ENCODE measurements around the gene ABCB11. TPM values are rescaled to one million over a fixed set of nuclear protein-coding genes. Genes with fewer than 3 reads are reported as not detected.

ABCB11 gene
- total and polyA plus RNA-seq, 2 donors from 2014 or later = 0.03 TPM; not detected in 1

DNA sequence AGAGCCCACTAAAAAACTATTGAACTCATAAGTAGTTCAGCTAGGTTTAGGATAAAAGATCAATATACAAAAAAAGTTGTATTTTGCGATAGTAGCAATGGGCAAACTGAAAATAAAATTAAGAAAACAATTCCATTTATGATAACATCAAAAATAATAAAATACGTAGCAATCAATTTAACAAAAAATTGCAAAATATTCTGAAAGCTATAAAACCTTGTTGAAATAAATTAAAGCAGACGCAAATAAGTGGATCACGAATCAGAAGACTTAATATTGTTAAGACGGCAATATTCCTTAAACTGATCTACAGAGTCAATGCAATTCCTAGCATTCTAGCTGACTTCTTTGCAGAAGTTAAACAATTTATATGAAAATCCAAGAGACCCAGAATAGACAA is 24.5 kb downstream of the ABCB11 start:
- DNase-seq (no peak), FAIRE-seq (no peak)
- Histone ChIP-seq H3K4me1 (ENCODE audit: control insufficient read depth in 2 of 3, insufficient read depth in 2 of 3, low read depth in 1 of 3, low read length in 3 of 3) (no peaks in the 10 kb centered on the region), H3K4me3 (ENCODE audit: low read length in 3 of 3) (no peak overlapping the region), H3K9ac (ENCODE audit: low read length in 3 of 3) (no peak overlapping the region), H3K36me3 (ENCODE audit: control insufficient read depth in 2 of 3, insufficient read depth in 3 of 3, low read length in 3 of 3) (no peaks in the 10 kb centered on the region), H3K27me3 (ENCODE audit: control insufficient read depth, insufficient read depth, low read length) (no peaks in the 10 kb centered on the region), H3K9me3 (ENCODE audit: control insufficient read depth in 2 of 3, insufficient read depth in 1 of 3, low read length in 3 of 3) (peaks cover 0 to 2% (median 0%) of the 10 kb centered on the region in 3 donors), H3K27ac (ENCODE audit: low read depth in 2 of 2, low read length in 2 of 2) (no peak overlapping the region)
- TF ChIP-seq, protein P1, sequence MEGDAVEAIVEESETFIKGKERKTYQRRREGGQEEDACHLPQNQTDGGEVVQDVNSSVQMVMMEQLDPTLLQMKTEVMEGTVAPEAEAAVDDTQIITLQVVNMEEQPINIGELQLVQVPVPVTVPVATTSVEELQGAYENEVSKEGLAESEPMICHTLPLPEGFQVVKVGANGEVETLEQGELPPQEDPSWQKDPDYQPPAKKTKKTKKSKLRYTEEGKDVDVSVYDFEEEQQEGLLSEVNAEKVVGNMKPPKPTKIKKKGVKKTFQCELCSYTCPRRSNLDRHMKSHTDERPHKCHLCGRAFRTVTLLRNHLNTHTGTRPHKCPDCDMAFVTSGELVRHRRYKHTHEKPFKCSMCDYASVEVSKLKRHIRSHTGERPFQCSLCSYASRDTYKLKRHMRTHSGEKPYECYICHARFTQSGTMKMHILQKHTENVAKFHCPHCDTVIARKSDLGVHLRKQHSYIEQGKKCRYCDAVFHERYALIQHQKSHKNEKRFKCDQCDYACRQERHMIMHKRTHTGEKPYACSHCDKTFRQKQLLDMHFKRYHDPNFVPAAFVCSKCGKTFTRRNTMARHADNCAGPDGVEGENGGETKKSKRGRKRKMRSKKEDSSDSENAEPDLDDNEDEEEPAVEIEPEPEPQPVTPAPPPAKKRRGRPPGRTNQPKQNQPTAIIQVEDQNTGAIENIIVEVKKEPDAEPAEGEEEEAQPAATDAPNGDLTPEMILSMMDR (IDR thresholded peaks at IDR 0.05; ENCODE audit: borderline replicate concordance, extremely low read depth, insufficient read depth) = no peak
- intact Hi-C loops (cut with DNase I) = no loop called here

DNA sequence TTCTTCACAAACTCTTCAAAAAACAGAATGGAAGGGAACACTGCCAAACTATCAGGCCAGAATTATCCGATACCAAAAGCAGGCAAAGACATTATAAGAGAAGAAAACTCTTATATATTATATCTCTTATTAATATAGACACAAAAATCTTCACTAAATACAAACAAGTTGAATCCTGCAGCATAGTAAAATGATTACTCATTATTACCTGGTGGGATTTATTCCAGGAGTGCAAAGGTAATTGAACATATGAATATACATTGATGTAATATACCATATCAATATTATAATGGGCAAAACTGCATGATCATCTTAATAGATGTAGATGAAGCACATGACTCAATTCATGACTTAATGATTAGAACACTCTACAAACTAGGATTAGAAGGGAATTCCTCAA is 25.1 kb downstream of the ABCB11 start:
- no peak overlapping the region for H3K4me3 ChIP-seq (ENCODE audit: low read length in 3 of 3)
- H3K27ac ChIP-seq (ENCODE audit: low read depth in 2 of 2, low read length in 2 of 2) = no peak overlapping the region
- FAIRE-seq = no peak
- no peaks in the 10 kb centered on the region for H3K4me1 ChIP-seq (ENCODE audit: control insufficient read depth in 2 of 3, insufficient read depth in 2 of 3, low read depth in 1 of 3, low read length in 3 of 3)
- DNase-seq = no peak
- H3K36me3 ChIP-seq (ENCODE audit: control insufficient read depth in 2 of 3, insufficient read depth in 3 of 3, low read length in 3 of 3) = no peaks in the 10 kb centered on the region
- TF ChIP-seq, protein P1 (IDR thresholded peaks at IDR 0.05; ENCODE audit: borderline replicate concordance, extremely low read depth, insufficient read depth) = no peak
- peaks cover 0 to 2% (median 0%) of the 10 kb centered on the region in 3 donors for H3K9me3 ChIP-seq (ENCODE audit: control insufficient read depth in 2 of 3, insufficient read depth in 1 of 3, low read length in 3 of 3)
- intact Hi-C loops (cut with DNase I) = no loop called here
- H3K27me3 ChIP-seq (ENCODE audit: control insufficient read depth, insufficient read depth, low read length) = no peaks in the 10 kb centered on the region
- no peak overlapping the region for H3K9ac ChIP-seq (ENCODE audit: low read length in 3 of 3)

DNA sequence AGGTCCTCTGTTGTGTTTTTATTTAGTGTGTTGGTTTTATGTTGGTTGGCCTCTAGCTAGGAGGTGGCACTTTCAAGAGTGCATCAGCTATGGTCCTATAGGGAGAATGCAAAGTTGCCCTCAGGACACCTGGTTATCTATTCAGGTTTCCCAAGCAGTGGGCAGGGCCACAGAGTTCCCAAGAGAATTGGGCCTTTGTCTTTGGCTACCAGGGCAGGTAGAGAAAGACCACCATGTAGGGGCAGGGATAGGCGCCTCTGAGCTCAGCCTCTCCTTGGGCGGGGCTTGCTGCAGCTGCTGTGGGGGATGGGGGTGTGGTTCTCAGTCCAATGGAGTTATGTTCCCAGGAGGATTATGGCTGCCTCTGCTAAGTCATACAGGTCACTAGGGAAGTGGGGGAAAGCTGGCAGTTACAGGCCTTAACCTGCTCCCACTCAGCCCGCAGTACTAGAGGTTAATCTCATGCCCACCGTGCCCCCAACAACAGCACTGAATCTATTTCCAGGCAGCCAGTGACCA is 26.0 kb downstream of the ABCB11 start:
- H3K4me1 ChIP-seq (ENCODE audit: control insufficient read depth in 2 of 3, insufficient read depth in 2 of 3, low read depth in 1 of 3, low read length in 3 of 3) = no peaks in the 10 kb centered on the region
- FAIRE-seq (no peak), DNase-seq (no peak)
- no peak overlapping the region for H3K9ac ChIP-seq (ENCODE audit: low read length in 3 of 3)
- intact Hi-C loops (cut with DNase I) = no loop called here
- no peaks in the 10 kb centered on the region for H3K27me3 ChIP-seq (ENCODE audit: control insufficient read depth, insufficient read depth, low read length)
- no peak overlapping the region for H3K27ac ChIP-seq (ENCODE audit: low read depth in 2 of 2, low read length in 2 of 2)
- H3K9me3 ChIP-seq (ENCODE audit: control insufficient read depth in 2 of 3, insufficient read depth in 1 of 3, low read length in 3 of 3) = peaks cover 0 to 2% (median 0%) of the 10 kb centered on the region in 3 donors
- no peak overlapping the region for H3K4me3 ChIP-seq (ENCODE audit: low read length in 3 of 3)
- H3K36me3 ChIP-seq (ENCODE audit: control insufficient read depth in 2 of 3, insufficient read depth in 3 of 3, low read length in 3 of 3) = no peaks in the 10 kb centered on the region
- TF ChIP-seq, protein P1 (IDR thresholded peaks at IDR 0.05; ENCODE audit: borderline replicate concordance, extremely low read depth, insufficient read depth) = no peak

Data from kidney (tissue), 14 donors.